ENCODE data around the gene MXD4. TPM values are rescaled to one million over a fixed set of nuclear protein-coding genes. Genes with fewer than 3 reads are reported as not detected.

Gene MXD4
- total and polyA plus RNA-seq, 2 of the 13 experiments (the other 11 are each of a cell fraction or from before 2014, with no cell fraction given): 29.0 to 31.3 TPM

- ChIA-PET CTCF (ENCODE audit: low intra/inter-chr PET ratio, low total read pairs) (no interaction called here), POLR2A (no interaction called here)
- TF ChIP-seq ZNF407 (CRISPR knock-in tag; IDR thresholded peaks at IDR 0.05; ENCODE audit: not compliant biosample characterization) (no peak), ZNF160 (CRISPR knock-in tag; IDR thresholded peaks at IDR 0.05) (no peak), GZF1 (CRISPR knock-in tag; IDR thresholded peaks at IDR 0.05) (no peak), ZNF562 (CRISPR knock-in tag; IDR thresholded peaks at IDR 0.05; ENCODE audit: borderline replicate concordance) (no peak)
- TF ChIP-seq, protein P1, sequence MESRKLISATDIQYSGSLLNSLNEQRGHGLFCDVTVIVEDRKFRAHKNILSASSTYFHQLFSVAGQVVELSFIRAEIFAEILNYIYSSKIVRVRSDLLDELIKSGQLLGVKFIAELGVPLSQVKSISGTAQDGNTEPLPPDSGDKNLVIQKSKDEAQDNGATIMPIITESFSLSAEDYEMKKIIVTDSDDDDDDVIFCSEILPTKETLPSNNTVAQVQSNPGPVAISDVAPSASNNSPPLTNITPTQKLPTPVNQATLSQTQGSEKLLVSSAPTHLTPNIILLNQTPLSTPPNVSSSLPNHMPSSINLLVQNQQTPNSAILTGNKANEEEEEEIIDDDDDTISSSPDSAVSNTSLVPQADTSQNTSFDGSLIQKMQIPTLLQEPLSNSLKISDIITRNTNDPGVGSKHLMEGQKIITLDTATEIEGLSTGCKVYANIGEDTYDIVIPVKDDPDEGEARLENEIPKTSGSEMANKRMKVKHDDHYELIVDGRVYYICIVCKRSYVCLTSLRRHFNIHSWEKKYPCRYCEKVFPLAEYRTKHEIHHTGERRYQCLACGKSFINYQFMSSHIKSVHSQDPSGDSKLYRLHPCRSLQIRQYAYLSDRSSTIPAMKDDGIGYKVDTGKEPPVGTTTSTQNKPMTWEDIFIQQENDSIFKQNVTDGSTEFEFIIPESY (CRISPR knock-in tag; IDR thresholded peaks at IDR 0.05): no peak
- intact Hi-C loops (cut with micrococcal nuclease; ENCODE audit: unreplicated experiment): no loop called here
- H3K4me2 ChIP-seq (ENCODE audit: low read depth, low read length): no peak overlapping the region
- H2AFZ ChIP-seq (ENCODE audit: low read length): no peak overlapping the region
- ATAC-seq: no peak
- no peaks in the 10 kb centered on the region for H3K36me3 ChIP-seq (replicated peaks in 1 of 2; ENCODE audit: control insufficient read depth in 1 of 2, insufficient read depth in 2 of 2, low read length in 2 of 2)
- no peak for DNase-seq (ENCODE audit: low spot score)
- in situ Hi-C loops (cut with HindIII; ENCODE audit: extremely low pct_ligation_motif_present, low pct_unique_long_range_greater_than_20kb): no loop called here
- H3K9ac ChIP-seq (ENCODE audit: insufficient read depth, low read depth, low read length): no peak overlapping the region
- H3K4me1 ChIP-seq (ENCODE audit: insufficient read depth, low read length): no peaks in the 10 kb centered on the region
- no peak overlapping the region for H3K4me3 ChIP-seq (replicated peaks in 1 of 3; ENCODE audit: insufficient read depth in 1 of 3, low read depth in 2 of 3, low read length in 3 of 3)
- no peaks in the 10 kb centered on the region for H3K79me2 ChIP-seq (ENCODE audit: insufficient read depth, low read length)
- H3K27me3 ChIP-seq (ENCODE audit: control insufficient read depth in 1 of 2, insufficient read depth in 2 of 2, low read length in 2 of 2): peaks cover 6 to 32% of the 10 kb centered on the region in 2 experiments; a peak in 4 of 5 replicates
- H3K9me3 ChIP-seq (ENCODE audit: low read length): no peaks in the 10 kb centered on the region
- H3K27ac ChIP-seq (ENCODE audit: extremely low read length, insufficient read depth, low read length): no peak overlapping the region
- no peak for FAIRE-seq
- 61% methylated on average over 3 of the region's 32 CpGs for WGBS (ENCODE audit: low lambda C conversion rate)
- H4K20me1 ChIP-seq (ENCODE audit: insufficient read depth, low read length): no peaks in the 10 kb centered on the region
- BruUV-seq (replicated peaks): no TSS peak
These were observed 42.5 kb upstream of the MXD4 start for GRCh38 chr4:2304321-2304876.

Measured in HepG2 (cell line).